ENCODE measurements around the gene IDH1. TPM values are rescaled to one million over a fixed set of nuclear protein-coding genes. Genes with fewer than 3 reads are reported as not detected.

IDH1 gene
- polyA plus RNA-seq, 2 of the 4 experiments (the other 2 are of a cell fraction) = 180 to 346 TPM

DNA sequence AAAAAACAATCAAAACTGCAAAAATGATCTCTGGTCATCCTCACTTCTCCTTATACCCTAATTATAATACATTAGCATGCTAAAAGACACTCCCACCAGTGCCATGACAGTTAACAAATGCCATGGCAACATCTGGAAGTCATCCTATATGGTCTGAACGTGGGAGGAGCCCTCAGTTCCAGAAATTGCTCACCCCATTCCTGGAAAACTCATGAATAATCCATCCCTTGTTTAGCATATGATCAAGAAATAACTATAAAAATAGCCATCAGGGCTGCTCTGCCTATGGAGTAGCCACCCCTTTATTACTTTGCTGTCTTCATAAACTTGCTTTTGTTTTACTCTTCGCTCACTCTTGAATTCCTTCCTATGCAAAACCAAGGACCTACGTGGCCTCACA, 59.3 kb downstream of the IDH1 start:
- no peak for DNase-seq (ENCODE audit: low read depth in 1 of 2, low spot score in 1 of 2)
- POLR2A ChIA-PET = no interaction called here

DNA sequence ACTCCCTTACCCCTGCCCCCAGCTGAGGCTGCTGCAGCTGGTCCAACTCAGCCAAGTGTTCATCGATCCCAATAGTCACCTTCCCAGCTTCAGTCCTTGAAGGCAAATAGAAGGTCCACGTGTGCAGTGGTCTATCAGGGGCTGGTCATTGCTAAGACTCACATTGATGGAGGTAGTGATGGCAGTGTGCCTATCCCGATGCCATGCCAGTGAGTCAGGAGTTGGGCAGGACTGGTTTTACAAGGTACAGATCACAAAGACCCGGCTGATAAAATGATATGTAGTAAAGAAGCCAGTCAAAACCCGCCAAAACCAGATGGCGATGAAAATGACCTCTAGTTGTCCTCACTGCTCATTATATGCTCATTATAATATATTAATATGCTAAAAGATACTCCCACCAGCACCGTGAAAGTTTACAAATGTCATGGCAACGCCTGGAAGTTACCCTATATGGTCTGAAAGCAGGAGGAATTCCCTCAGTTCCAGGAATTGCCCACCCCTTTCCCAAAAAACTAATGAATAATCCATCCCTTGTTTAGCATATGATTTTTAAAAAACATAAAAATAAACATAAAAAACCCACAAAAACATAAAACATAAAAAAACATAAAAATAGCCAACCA, 62.1 kb downstream of the IDH1 start:
- DNase-seq (ENCODE audit: low read depth in 1 of 2, low spot score in 1 of 2) (no peak), ATAC-seq (no peak), FAIRE-seq (no peak)
- no peak overlapping the region for H3K4me3 ChIP-seq
- ChIA-PET CTCF (no interaction called here), POLR2A (no interaction called here)
- H3K27ac ChIP-seq = no peak overlapping the region
- H3K4me1 ChIP-seq = no peaks in the 10 kb centered on the region
- WGBS (ENCODE audit: missing lambda C conversion rate) = 55% methylated on average over 8 of the region's 8 CpGs
- no peak overlapping the region for H3K4me2 ChIP-seq
- TF ChIP-seq HOXB5 (CRISPR knock-in tag; IDR thresholded peaks at IDR 0.05) (no peak), HDAC2 (IDR thresholded peaks at IDR 0.05) (no peak), CHD4 (IDR thresholded peaks at IDR 0.05; ENCODE audit: borderline replicate concordance) (no peak), FOSB (CRISPR knock-in tag; IDR thresholded peaks at IDR 0.05) (no peak), RAD21 (conservative IDR thresholded peaks at IDR 0.05 in 1 of 2, IDR thresholded peaks at IDR 0.05 in 1 of 2) (no peak), RFX5 (IDR thresholded peaks at IDR 0.05) (no peak), NPAS2 (CRISPR knock-in tag; IDR thresholded peaks at IDR 0.05; ENCODE audit: borderline replicate concordance) (no peak), KDM1A (IDR thresholded peaks at IDR 0.05; ENCODE audit: low read depth) (no peak), FOXS1 (CRISPR knock-in tag; IDR thresholded peaks at IDR 0.05) (no peak), TFCP2L1 (CRISPR knock-in tag; IDR thresholded peaks at IDR 0.05) (no peak), ZC3H11A (IDR thresholded peaks at IDR 0.05) (no peak)
- TF ChIP-seq, protein P1, sequence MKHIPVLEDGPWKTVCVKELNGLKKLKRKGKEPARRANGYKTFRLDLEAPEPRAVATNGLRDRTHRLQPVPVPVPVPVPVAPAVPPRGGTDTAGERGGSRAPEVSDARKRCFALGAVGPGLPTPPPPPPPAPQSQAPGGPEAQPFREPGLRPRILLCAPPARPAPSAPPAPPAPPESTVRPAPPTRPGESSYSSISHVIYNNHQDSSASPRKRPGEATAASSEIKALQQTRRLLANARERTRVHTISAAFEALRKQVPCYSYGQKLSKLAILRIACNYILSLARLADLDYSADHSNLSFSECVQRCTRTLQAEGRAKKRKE (CRISPR knock-in tag; IDR thresholded peaks at IDR 0.05; ENCODE audit: low read depth) = no peak
- TF ChIP-seq, protein P2, sequence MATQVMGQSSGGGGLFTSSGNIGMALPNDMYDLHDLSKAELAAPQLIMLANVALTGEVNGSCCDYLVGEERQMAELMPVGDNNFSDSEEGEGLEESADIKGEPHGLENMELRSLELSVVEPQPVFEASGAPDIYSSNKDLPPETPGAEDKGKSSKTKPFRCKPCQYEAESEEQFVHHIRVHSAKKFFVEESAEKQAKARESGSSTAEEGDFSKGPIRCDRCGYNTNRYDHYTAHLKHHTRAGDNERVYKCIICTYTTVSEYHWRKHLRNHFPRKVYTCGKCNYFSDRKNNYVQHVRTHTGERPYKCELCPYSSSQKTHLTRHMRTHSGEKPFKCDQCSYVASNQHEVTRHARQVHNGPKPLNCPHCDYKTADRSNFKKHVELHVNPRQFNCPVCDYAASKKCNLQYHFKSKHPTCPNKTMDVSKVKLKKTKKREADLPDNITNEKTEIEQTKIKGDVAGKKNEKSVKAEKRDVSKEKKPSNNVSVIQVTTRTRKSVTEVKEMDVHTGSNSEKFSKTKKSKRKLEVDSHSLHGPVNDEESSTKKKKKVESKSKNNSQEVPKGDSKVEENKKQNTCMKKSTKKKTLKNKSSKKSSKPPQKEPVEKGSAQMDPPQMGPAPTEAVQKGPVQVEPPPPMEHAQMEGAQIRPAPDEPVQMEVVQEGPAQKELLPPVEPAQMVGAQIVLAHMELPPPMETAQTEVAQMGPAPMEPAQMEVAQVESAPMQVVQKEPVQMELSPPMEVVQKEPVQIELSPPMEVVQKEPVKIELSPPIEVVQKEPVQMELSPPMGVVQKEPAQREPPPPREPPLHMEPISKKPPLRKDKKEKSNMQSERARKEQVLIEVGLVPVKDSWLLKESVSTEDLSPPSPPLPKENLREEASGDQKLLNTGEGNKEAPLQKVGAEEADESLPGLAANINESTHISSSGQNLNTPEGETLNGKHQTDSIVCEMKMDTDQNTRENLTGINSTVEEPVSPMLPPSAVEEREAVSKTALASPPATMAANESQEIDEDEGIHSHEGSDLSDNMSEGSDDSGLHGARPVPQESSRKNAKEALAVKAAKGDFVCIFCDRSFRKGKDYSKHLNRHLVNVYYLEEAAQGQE (IDR thresholded peaks at IDR 0.05) = no peak
- no peaks in the 10 kb centered on the region for H3K9me3 ChIP-seq

More for the DNA sequence above, 59.3 kb downstream of the IDH1 start:
- FAIRE-seq (no peak), ATAC-seq (no peak)
- CTCF ChIA-PET = no interaction called here
- 66% methylated on average over 3 of the region's 3 CpGs for WGBS (ENCODE audit: missing lambda C conversion rate)
- Histone ChIP-seq H3K27ac (no peak overlapping the region), H3K4me1 (no peaks in the 10 kb centered on the region), H3K4me2 (no peak overlapping the region), H3K4me3 (no peak overlapping the region), H3K9me3 (no peaks in the 10 kb centered on the region)
- TF ChIP-seq TFCP2L1 (CRISPR knock-in tag; IDR thresholded peaks at IDR 0.05) (no peak), ESRRA (IDR thresholded peaks at IDR 0.05; ENCODE audit: borderline replicate concordance, low read length) (no peak), POLR2AphosphoS2 (conservative IDR thresholded peaks at IDR 0.05; ENCODE audit: low read length) (no peak), NFE2L2 (conservative IDR thresholded peaks at IDR 0.05; ENCODE audit: low read length) (no peak), KDM5A (IDR thresholded peaks at IDR 0.05) (no peak), HOXB5 (CRISPR knock-in tag; IDR thresholded peaks at IDR 0.05) (no peak), MYC (IDR thresholded peaks at IDR 0.05; ENCODE audit: borderline replicate concordance, low read length) (no peak), ZC3H11A (IDR thresholded peaks at IDR 0.05) (no peak), NPAS2 (CRISPR knock-in tag; IDR thresholded peaks at IDR 0.05; ENCODE audit: borderline replicate concordance) (no peak), TP53 (CRISPR knock-in tag; IDR thresholded peaks at IDR 0.05) (no peak), BHLHE40 (IDR thresholded peaks at IDR 0.05; ENCODE audit: low read depth, low read length) (no peak), CEBPB (IDR thresholded peaks at IDR 0.05) (no peak), MAZ (IDR thresholded peaks at IDR 0.05; ENCODE audit: borderline replicate concordance, low read depth, low read length) (no peak), SMC3 (IDR thresholded peaks at IDR 0.05) (no peak), POLR2A (IDR thresholded peaks at IDR 0.05; ENCODE audit: low read length) (no peak), CHD2 (IDR thresholded peaks at IDR 0.05; ENCODE audit: low read length, partially characterized antibody) (no peak), RCOR1 (IDR thresholded peaks at IDR 0.05; ENCODE audit: low read depth, low read length) (no peak)
- TF ChIP-seq, protein P3, sequence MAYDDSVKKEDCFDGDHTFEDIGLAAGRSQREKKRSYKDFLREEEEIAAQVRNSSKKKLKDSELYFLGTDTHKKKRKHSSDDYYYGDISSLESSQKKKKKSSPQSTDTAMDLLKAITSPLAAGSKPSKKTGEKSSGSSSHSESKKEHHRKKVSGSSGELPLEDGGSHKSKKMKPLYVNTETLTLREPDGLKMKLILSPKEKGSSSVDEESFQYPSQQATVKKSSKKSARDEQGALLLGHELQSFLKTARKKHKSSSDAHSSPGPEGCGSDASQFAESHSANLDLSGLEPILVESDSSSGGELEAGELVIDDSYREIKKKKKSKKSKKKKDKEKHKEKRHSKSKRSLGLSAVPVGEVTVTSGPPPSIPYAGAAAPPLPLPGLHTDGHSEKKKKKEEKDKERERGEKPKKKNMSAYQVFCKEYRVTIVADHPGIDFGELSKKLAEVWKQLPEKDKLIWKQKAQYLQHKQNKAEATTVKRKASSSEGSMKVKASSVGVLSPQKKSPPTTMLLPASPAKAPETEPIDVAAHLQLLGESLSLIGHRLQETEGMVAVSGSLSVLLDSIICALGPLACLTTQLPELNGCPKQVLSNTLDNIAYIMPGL (CRISPR knock-in tag; IDR thresholded peaks at IDR 0.05; ENCODE audit: borderline replicate concordance) = no peak
- TF ChIP-seq, protein P4, sequence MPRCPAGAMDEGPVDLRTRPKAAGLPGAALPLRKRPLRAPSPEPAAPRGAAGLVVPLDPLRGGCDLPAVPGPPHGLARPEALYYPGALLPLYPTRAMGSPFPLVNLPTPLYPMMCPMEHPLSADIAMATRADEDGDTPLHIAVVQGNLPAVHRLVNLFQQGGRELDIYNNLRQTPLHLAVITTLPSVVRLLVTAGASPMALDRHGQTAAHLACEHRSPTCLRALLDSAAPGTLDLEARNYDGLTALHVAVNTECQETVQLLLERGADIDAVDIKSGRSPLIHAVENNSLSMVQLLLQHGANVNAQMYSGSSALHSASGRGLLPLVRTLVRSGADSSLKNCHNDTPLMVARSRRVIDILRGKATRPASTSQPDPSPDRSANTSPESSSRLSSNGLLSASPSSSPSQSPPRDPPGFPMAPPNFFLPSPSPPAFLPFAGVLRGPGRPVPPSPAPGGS (IDR thresholded peaks at IDR 0.05) = no peak
